ENCODE measurements around the gene FBN1.

FBN1 gene

DNA sequence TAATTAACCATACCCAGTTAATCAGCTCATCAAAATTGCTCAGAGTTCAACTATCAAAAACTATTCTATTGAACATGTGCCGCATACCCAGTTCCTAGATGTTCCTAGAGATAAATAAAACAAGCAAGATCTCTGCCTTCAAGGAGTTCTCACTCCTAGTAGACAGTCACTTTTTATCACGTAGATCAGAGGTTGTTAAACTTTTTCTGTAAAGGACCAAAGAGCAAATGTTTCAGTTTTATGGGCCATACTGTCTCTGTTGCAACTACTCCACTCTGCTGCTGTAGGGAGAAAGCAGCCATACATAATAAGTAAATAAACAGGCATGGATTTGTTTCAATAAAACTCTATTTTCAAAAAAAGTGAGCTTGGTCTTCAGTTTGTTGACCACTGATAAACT, 7.9 kb downstream of the FBN1 start:
- no peaks in the 10 kb centered on the region for H3K9me3 ChIP-seq (replicated peaks; ENCODE audit: insufficient read depth, low read length)
- no peak overlapping the region for H3K4me2 ChIP-seq (ENCODE audit: low read depth, low read length)
- H3K27me3 ChIP-seq (replicated peaks; ENCODE audit: insufficient read depth, low read length) = no peaks in the 10 kb centered on the region
- no peak for DNase-seq
- no peak overlapping the region for H3K27ac ChIP-seq (ENCODE audit: low read length)
- H3F3A ChIP-seq (ENCODE audit: insufficient read depth, low read length) = no peaks in the 10 kb centered on the region
- no peaks in the 10 kb centered on the region for H3K4me1 ChIP-seq (ENCODE audit: low read length)
- H3K79me2 ChIP-seq (ENCODE audit: low read length) = no peaks in the 10 kb centered on the region
- H2AFZ ChIP-seq (ENCODE audit: low read length) = no peak overlapping the region
- H3K9ac ChIP-seq (ENCODE audit: low read length) = no peak overlapping the region
- no peaks in the 10 kb centered on the region for H3K9me2 ChIP-seq (replicated peaks; ENCODE audit: insufficient read depth, low read length)
- no peaks in the 10 kb centered on the region for H4K20me1 ChIP-seq (ENCODE audit: insufficient read depth, low read length)
- TF ChIP-seq EZH2phosphoT487 (IDR thresholded peaks at IDR 0.05; ENCODE audit: low read length) = no peak
- no peak for TF ChIP-seq EZH2 (optimal IDR thresholded peaks at IDR 0.05; ENCODE audit: low read depth, low read length)
- TF ChIP-seq, protein P1, sequence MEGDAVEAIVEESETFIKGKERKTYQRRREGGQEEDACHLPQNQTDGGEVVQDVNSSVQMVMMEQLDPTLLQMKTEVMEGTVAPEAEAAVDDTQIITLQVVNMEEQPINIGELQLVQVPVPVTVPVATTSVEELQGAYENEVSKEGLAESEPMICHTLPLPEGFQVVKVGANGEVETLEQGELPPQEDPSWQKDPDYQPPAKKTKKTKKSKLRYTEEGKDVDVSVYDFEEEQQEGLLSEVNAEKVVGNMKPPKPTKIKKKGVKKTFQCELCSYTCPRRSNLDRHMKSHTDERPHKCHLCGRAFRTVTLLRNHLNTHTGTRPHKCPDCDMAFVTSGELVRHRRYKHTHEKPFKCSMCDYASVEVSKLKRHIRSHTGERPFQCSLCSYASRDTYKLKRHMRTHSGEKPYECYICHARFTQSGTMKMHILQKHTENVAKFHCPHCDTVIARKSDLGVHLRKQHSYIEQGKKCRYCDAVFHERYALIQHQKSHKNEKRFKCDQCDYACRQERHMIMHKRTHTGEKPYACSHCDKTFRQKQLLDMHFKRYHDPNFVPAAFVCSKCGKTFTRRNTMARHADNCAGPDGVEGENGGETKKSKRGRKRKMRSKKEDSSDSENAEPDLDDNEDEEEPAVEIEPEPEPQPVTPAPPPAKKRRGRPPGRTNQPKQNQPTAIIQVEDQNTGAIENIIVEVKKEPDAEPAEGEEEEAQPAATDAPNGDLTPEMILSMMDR (IDR thresholded peaks at IDR 0.05; ENCODE audit: low read length) = no peak
- H3K4me3 ChIP-seq (ENCODE audit: low read length) = no peak overlapping the region
- no peaks in the 10 kb centered on the region for H3K36me3 ChIP-seq (replicated peaks; ENCODE audit: insufficient read depth, low read length)

DNA sequence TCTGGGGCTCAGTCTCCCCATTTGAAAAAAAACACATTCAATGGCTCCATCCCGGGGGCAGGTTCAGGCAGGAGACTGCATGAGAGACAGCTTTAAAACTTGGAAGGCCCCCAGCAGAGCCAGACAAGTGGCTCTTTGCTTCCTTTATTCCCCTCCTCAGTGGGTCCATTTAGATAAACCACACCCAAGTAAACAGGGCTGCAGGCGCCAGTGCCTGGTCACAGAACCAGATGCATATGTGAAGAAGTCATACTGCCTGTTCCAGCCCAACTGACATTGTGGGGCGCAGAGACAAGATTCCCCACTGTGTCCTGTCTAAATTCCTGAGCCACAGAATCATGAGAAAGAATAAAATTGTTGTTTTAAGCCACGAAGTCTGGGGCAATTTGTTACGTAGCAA, 9.0 kb downstream of the FBN1 start:
- Histone ChIP-seq H3K9me3 (replicated peaks; ENCODE audit: insufficient read depth, low read length) (no peaks in the 10 kb centered on the region), H3K36me3 (replicated peaks; ENCODE audit: insufficient read depth, low read length) (no peaks in the 10 kb centered on the region), H3K9ac (ENCODE audit: low read length) (no peak overlapping the region), H3K79me2 (ENCODE audit: low read length) (no peaks in the 10 kb centered on the region), H3K27ac (ENCODE audit: low read length) (no peak overlapping the region), H2AFZ (ENCODE audit: low read length) (no peak overlapping the region), H4K20me1 (ENCODE audit: insufficient read depth, low read length) (no peaks in the 10 kb centered on the region), H3K27me3 (replicated peaks; ENCODE audit: insufficient read depth, low read length) (no peaks in the 10 kb centered on the region), H3F3A (ENCODE audit: insufficient read depth, low read length) (no peaks in the 10 kb centered on the region), H3K4me3 (ENCODE audit: low read length) (no peak overlapping the region), H3K9me2 (replicated peaks; ENCODE audit: insufficient read depth, low read length) (no peaks in the 10 kb centered on the region), H3K4me2 (ENCODE audit: low read depth, low read length) (no peak overlapping the region), H3K4me1 (ENCODE audit: low read length) (no peaks in the 10 kb centered on the region)
- no peak for DNase-seq
- TF ChIP-seq EZH2 (optimal IDR thresholded peaks at IDR 0.05; ENCODE audit: low read depth, low read length) = no peak
- no peak for TF ChIP-seq EZH2phosphoT487 (IDR thresholded peaks at IDR 0.05; ENCODE audit: low read length)
- TF ChIP-seq, protein P1 (IDR thresholded peaks at IDR 0.05; ENCODE audit: low read length) = no peak

DNA sequence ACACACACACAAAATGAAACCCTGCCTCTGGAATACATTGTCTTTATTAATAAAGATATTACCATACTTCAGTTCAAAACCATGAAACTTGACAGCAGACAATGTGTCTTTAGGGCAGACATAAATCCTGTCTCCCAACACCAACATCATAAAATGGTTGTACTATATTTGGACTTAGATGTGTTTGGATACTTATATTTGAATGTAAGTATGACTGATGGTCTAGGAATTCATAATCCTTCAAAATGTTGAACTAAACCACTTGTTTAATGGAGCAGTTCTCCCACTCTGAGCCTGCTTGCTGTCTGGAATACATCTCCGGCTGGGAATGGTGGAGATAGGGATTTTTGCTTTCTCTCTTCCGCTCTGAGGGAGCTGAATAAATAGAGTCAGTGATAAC, 10.6 kb downstream of the FBN1 start:
- Histone ChIP-seq H3K27ac (ENCODE audit: low read length) (no peak overlapping the region), H3K4me2 (ENCODE audit: low read depth, low read length) (no peak overlapping the region), H3F3A (ENCODE audit: insufficient read depth, low read length) (no peaks in the 10 kb centered on the region)

More for the DNA sequence above, 10.6 kb downstream of the FBN1 start:
- Histone ChIP-seq H3K79me2 (ENCODE audit: low read length) (no peaks in the 10 kb centered on the region), H3K9me3 (replicated peaks; ENCODE audit: insufficient read depth, low read length) (no peaks in the 10 kb centered on the region), H3K27me3 (replicated peaks; ENCODE audit: insufficient read depth, low read length) (no peaks in the 10 kb centered on the region), H3K9ac (ENCODE audit: low read length) (no peak overlapping the region), H3K4me3 (ENCODE audit: low read length) (no peak overlapping the region), H4K20me1 (ENCODE audit: insufficient read depth, low read length) (no peaks in the 10 kb centered on the region), H3K4me1 (ENCODE audit: low read length) (no peaks in the 10 kb centered on the region), H2AFZ (ENCODE audit: low read length) (no peak overlapping the region), H3K9me2 (replicated peaks; ENCODE audit: insufficient read depth, low read length) (no peaks in the 10 kb centered on the region), H3K36me3 (replicated peaks; ENCODE audit: insufficient read depth, low read length) (no peaks in the 10 kb centered on the region)
- no peak for DNase-seq
- no peak for TF ChIP-seq EZH2phosphoT487 (IDR thresholded peaks at IDR 0.05; ENCODE audit: low read length)
- TF ChIP-seq, protein P1 (IDR thresholded peaks at IDR 0.05; ENCODE audit: low read length) = no peak
- no peak for TF ChIP-seq EZH2 (optimal IDR thresholded peaks at IDR 0.05; ENCODE audit: low read depth, low read length)

All from MM.1S (cell line).